Measurements from ENCODE around the gene SH3RF1. TPM values are rescaled to one million over a fixed set of nuclear protein-coding genes. Genes with fewer than 3 reads are reported as not detected.

The SH3RF1 gene
- total and polyA plus RNA-seq, 2 of the 13 experiments (the other 11 are each of a cell fraction or from before 2014, with no cell fraction given): 3.1 to 3.2 TPM

GRCh38 chr4:169239221-169239905 lies 31.4 kb downstream of the SH3RF1 start:
- in situ Hi-C loops (cut with HindIII; ENCODE audit: extremely low pct_ligation_motif_present, low pct_unique_long_range_greater_than_20kb) (no loop called here), intact Hi-C loops (cut with micrococcal nuclease; ENCODE audit: unreplicated experiment) (no loop called here)
- BruUV-seq (replicated peaks): no TSS peak
- Histone ChIP-seq H3K27me3 (ENCODE audit: control insufficient read depth in 1 of 2, insufficient read depth in 2 of 2, low read length in 2 of 2) (no peaks in the 10 kb centered on the region), H3K4me1 (ENCODE audit: insufficient read depth, low read length) (peaks cover 11% of the 10 kb centered on the region), H3K9me3 (ENCODE audit: low read length) (no peaks in the 10 kb centered on the region), H4K20me1 (ENCODE audit: insufficient read depth, low read length) (no peaks in the 10 kb centered on the region), H3K4me3 (replicated peaks in 1 of 3; ENCODE audit: insufficient read depth in 1 of 3, low read depth in 2 of 3, low read length in 3 of 3) (no peak overlapping the region), H3K79me2 (ENCODE audit: insufficient read depth, low read length) (peaks cover 9% of the 10 kb centered on the region), H3K36me3 (replicated peaks in 1 of 2; ENCODE audit: control insufficient read depth in 1 of 2, insufficient read depth in 2 of 2, low read length in 2 of 2) (no peaks in the 10 kb centered on the region), H2AFZ (ENCODE audit: low read length) (no peak overlapping the region), H3K4me2 (ENCODE audit: low read depth, low read length) (no peak overlapping the region), H3K27ac (ENCODE audit: extremely low read length, insufficient read depth, low read length) (no peak overlapping the region), H3K9ac (ENCODE audit: insufficient read depth, low read depth, low read length) (no peak overlapping the region)
- ChIA-PET CTCF (ENCODE audit: low intra/inter-chr PET ratio, low total read pairs) (no interaction called here), POLR2A (no interaction called here)
- no peak for ATAC-seq
- no peak for DNase-seq (ENCODE audit: low spot score)
- no peak for FAIRE-seq
- WGBS (ENCODE audit: low lambda C conversion rate): 80% methylated on average over 7 of the region's 7 CpGs
- no peak for TF ChIP-seq ZNF160 (CRISPR knock-in tag; IDR thresholded peaks at IDR 0.05)
- no peak for TF ChIP-seq NFYC (CRISPR knock-in tag; IDR thresholded peaks at IDR 0.05)
- no peak for TF ChIP-seq ATAD3A (CRISPR knock-in tag; IDR thresholded peaks at IDR 0.05)
- no peak for TF ChIP-seq ZNF414 (CRISPR knock-in tag; IDR thresholded peaks at IDR 0.05)
- TF ChIP-seq MBNL3 (CRISPR knock-in tag; conservative IDR thresholded peaks at IDR 0.05): no peak
- TF ChIP-seq ZNF33B (CRISPR knock-in tag; IDR thresholded peaks at IDR 0.05): no peak
- no peak for TF ChIP-seq YY1 (IDR thresholded peaks at IDR 0.05; ENCODE audit: insufficient read depth, insufficient replicate concordance, low read depth, low read length)
- TF ChIP-seq SMAD9 (CRISPR knock-in tag; IDR thresholded peaks at IDR 0.05): no peak
- TF ChIP-seq CENPBD1 (CRISPR knock-in tag; IDR thresholded peaks at IDR 0.05; ENCODE audit: borderline replicate concordance, low read depth): no peak
- no peak for TF ChIP-seq PRMT3 (CRISPR knock-in tag; IDR thresholded peaks at IDR 0.05; ENCODE audit: borderline replicate concordance, low read depth)
- TF ChIP-seq SP2 (CRISPR knock-in tag; IDR thresholded peaks at IDR 0.05): no peak

Measured in HepG2 (cell line).